ENCODE data around the gene MKNK1. TPM values are rescaled to one million over a fixed set of nuclear protein-coding genes. Genes with fewer than 3 reads are reported as not detected.

MKNK1 gene
- total RNA-seq, 1 experiment from 2014 or later: 12.9 TPM

- H2BK5ac ChIP-seq (ENCODE audit: insufficient read length, low read length): no peak overlapping the region
Measured at GRCh38 chr1:46552357-46553237, 51.5 kb downstream of the MKNK1 start.

More at GRCh38 chr1:46552357-46553237, 51.5 kb downstream of the MKNK1 start:
- H3K56ac ChIP-seq (ENCODE audit: insufficient read length, low read depth, low read length): no peak overlapping the region
- H3K9me3 ChIP-seq (ENCODE audit: control insufficient read depth, low read depth, low read length): no peaks in the 10 kb centered on the region
- H2BK12ac ChIP-seq (ENCODE audit: insufficient read length, low read depth, low read length): no peak overlapping the region
- H3T11ph ChIP-seq (ENCODE audit: low read length): no peak overlapping the region
- no peak overlapping the region for H2BK120ac ChIP-seq (ENCODE audit: low read depth, low read length, poor library complexity, severe bottlenecking)
- no peaks in the 10 kb centered on the region for H3K27me3 ChIP-seq (ENCODE audit: insufficient read depth, low read length)
- H3K23ac ChIP-seq (ENCODE audit: insufficient read length, low read depth, low read length): no peak overlapping the region
- no peak for DNase-seq
- no peaks in the 10 kb centered on the region for H3K79me2 ChIP-seq (ENCODE audit: insufficient read depth, low read length)
- TF ChIP-seq CTCF (conservative IDR thresholded peaks at IDR 0.05): no peak
- H3K79me1 ChIP-seq (ENCODE audit: insufficient read depth, low read depth, low read length, poor library complexity, severe bottlenecking): no peaks in the 10 kb centered on the region
- no peak overlapping the region for H3K9ac ChIP-seq (ENCODE audit: extremely low read depth, insufficient read length, low read length)
- Mint-ChIP-seq H3K4me1 (peaks cover 14 to 33% of the 10 kb centered on the region in 2 experiments), H3K27ac (no peak overlapping the region), H3K36me3 (ENCODE audit: insufficient read depth in 1 of 3, low read depth in 3 of 3) (no peaks in the 10 kb centered on the region; a peak in 1 of 7 replicates), H3K9me3 (no peaks in the 10 kb centered on the region), H3K27me3 (ENCODE audit: low read depth) (peaks cover 15% of the 10 kb centered on the region), H3K4me3 (no peak overlapping the region)
- no peak overlapping the region for H4K5ac ChIP-seq (ENCODE audit: insufficient read length, low read depth, low read length)
- H3K4me2 ChIP-seq (ENCODE audit: insufficient read depth, insufficient read length, low read length): no peak overlapping the region
- no peak overlapping the region for H2AK5ac ChIP-seq (ENCODE audit: insufficient read length, low read length)
- no peak overlapping the region for H4K8ac ChIP-seq (replicated peaks; ENCODE audit: insufficient read length, low read depth, low read length)
- H4K20me1 ChIP-seq (ENCODE audit: control insufficient read depth, insufficient read depth, insufficient read length): no peaks in the 10 kb centered on the region
- H3K23me2 ChIP-seq (ENCODE audit: insufficient read length, low read depth, low read length, poor library complexity, severe bottlenecking): no peaks in the 10 kb centered on the region
- no peak overlapping the region for H2AFZ ChIP-seq (ENCODE audit: low read length)
- no peak overlapping the region for H4K91ac ChIP-seq (ENCODE audit: insufficient read length, low read depth, low read length)
- no peak overlapping the region for H3K18ac ChIP-seq (ENCODE audit: insufficient read length, low read depth, low read length)
- no CpG with 5 or more reads among the region's 10 CpGs for WGBS (ENCODE audit: extremely low coverage, insufficient read length, low lambda C conversion rate)
- no peak overlapping the region for H2BK15ac ChIP-seq (ENCODE audit: low read depth, low read length)
- no peak overlapping the region for H3K14ac ChIP-seq (ENCODE audit: insufficient read depth, low read length)
- H3K27ac ChIP-seq (ENCODE audit: insufficient read length, low read depth, low read length): no peak overlapping the region
- H3K4ac ChIP-seq (ENCODE audit: low read depth, low read length): no peak overlapping the region; the same call in 1 of the 2 replicates
- H3K4me1 ChIP-seq (ENCODE audit: insufficient read depth, low read length): peaks cover 4% of the 10 kb centered on the region; the same call in 1 of the 2 replicates
- H2BK20ac ChIP-seq (ENCODE audit: low read depth, low read length, poor library complexity, severe bottlenecking): no peak overlapping the region

Data from H9 (cell line).